ENCODE results near the gene CD2. TPM values are rescaled to one million over a fixed set of nuclear protein-coding genes. Genes with fewer than 3 reads are reported as not detected.

CD2 gene
- total RNA-seq, 1 experiment from 2014 or later: 0.10 TPM

DNA sequence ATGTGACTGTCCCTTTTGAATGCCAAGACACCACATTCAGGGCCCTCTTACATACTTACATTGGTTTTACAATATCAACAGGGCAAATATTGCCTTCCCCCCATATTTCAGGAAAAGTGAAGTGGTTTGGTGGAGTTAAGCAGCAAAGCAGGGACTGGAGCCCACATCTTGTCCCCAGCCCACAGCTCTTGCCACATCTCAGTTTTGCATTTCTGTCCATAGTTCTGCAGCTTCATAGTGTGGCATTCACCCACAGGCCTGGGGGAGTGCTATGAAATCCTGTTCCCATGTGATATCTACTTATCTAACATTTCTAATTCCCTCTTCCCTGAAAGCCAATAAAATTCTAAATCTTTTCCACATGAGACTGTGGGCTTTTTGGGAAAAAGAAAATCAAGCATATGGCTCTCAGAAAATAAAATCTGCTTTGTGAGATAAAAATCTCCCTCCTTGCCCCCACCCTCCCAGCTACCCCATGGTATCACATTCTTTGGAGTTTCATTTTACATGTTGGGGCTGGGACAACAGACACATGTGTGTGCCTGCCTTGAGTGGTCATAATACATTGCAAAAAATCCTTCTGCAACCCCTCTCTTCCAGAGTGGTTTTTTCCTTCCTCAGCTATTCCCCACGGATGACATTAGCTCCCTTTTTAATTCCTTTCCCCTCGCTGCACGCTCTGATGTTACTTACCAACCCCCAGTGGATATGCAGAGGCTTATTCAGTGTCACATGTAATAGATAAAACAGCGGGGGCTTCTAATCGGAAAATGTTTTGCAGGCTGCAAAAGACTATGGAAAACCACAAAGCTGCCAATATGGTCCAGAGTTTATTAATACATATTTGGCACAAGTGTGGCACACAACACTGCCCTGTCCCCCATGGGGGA, 20.5 kb upstream of the CD2 start:
- intact Hi-C loops (cut with micrococcal nuclease; ENCODE audit: unreplicated experiment): loop anchor here (5.0 kb wide), 1 partner anchor 324 kb away; no protein-coding TSS in a partner anchor
- BruUV-seq (replicated peaks): no TSS peak
- ChIA-PET POLR2A (no interaction called here), CTCF (no interaction called here)
- no peak for DNase-seq (ENCODE audit: low read depth, low spot score)
- TF ChIP-seq SIN3A (IDR thresholded peaks at IDR 0.05; ENCODE audit: borderline replicate concordance, insufficient read depth, low read depth, low read length) (no peak), TCF7L2 (IDR thresholded peaks at IDR 0.05; ENCODE audit: low read depth, low read length) (no peak), POLR2AphosphoS5 (IDR thresholded peaks at IDR 0.05; ENCODE audit: low read depth, low read length) (no peak)
- TF ChIP-seq, protein P1, sequence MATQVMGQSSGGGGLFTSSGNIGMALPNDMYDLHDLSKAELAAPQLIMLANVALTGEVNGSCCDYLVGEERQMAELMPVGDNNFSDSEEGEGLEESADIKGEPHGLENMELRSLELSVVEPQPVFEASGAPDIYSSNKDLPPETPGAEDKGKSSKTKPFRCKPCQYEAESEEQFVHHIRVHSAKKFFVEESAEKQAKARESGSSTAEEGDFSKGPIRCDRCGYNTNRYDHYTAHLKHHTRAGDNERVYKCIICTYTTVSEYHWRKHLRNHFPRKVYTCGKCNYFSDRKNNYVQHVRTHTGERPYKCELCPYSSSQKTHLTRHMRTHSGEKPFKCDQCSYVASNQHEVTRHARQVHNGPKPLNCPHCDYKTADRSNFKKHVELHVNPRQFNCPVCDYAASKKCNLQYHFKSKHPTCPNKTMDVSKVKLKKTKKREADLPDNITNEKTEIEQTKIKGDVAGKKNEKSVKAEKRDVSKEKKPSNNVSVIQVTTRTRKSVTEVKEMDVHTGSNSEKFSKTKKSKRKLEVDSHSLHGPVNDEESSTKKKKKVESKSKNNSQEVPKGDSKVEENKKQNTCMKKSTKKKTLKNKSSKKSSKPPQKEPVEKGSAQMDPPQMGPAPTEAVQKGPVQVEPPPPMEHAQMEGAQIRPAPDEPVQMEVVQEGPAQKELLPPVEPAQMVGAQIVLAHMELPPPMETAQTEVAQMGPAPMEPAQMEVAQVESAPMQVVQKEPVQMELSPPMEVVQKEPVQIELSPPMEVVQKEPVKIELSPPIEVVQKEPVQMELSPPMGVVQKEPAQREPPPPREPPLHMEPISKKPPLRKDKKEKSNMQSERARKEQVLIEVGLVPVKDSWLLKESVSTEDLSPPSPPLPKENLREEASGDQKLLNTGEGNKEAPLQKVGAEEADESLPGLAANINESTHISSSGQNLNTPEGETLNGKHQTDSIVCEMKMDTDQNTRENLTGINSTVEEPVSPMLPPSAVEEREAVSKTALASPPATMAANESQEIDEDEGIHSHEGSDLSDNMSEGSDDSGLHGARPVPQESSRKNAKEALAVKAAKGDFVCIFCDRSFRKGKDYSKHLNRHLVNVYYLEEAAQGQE (IDR thresholded peaks at IDR 0.05; ENCODE audit: insufficient read depth in 1 of 2, low read depth in 2 of 2, low read length in 1 of 2): no peak
- TF ChIP-seq, protein P2, sequence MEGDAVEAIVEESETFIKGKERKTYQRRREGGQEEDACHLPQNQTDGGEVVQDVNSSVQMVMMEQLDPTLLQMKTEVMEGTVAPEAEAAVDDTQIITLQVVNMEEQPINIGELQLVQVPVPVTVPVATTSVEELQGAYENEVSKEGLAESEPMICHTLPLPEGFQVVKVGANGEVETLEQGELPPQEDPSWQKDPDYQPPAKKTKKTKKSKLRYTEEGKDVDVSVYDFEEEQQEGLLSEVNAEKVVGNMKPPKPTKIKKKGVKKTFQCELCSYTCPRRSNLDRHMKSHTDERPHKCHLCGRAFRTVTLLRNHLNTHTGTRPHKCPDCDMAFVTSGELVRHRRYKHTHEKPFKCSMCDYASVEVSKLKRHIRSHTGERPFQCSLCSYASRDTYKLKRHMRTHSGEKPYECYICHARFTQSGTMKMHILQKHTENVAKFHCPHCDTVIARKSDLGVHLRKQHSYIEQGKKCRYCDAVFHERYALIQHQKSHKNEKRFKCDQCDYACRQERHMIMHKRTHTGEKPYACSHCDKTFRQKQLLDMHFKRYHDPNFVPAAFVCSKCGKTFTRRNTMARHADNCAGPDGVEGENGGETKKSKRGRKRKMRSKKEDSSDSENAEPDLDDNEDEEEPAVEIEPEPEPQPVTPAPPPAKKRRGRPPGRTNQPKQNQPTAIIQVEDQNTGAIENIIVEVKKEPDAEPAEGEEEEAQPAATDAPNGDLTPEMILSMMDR (IDR thresholded peaks at IDR 0.05): no peak
- Histone ChIP-seq H3K36me3 (ENCODE audit: control insufficient read depth, insufficient read depth, low read length) (no peaks in the 10 kb centered on the region), H3K27me3 (ENCODE audit: control insufficient read depth, insufficient read depth, low read length) (no peaks in the 10 kb centered on the region; the same call in 1 of the 2 replicates), H3K4me3 (ENCODE audit: low read depth in 2 of 2, low read length in 2 of 2) (no peak overlapping the region), H3K27ac (ENCODE audit: low read length) (no peak overlapping the region), H3K4me1 (ENCODE audit: control insufficient read depth, insufficient read depth, low read length) (no peaks in the 10 kb centered on the region), H3K9me3 (ENCODE audit: control insufficient read depth, insufficient read depth, low read depth, low read length) (no peaks in the 10 kb centered on the region)
- ATAC-seq: no peak
- in situ Hi-C loops (cut with HindIII; ENCODE audit: low pct_unique_long_range_greater_than_20kb, low sequenced_read_pairs): no loop called here

DNA sequence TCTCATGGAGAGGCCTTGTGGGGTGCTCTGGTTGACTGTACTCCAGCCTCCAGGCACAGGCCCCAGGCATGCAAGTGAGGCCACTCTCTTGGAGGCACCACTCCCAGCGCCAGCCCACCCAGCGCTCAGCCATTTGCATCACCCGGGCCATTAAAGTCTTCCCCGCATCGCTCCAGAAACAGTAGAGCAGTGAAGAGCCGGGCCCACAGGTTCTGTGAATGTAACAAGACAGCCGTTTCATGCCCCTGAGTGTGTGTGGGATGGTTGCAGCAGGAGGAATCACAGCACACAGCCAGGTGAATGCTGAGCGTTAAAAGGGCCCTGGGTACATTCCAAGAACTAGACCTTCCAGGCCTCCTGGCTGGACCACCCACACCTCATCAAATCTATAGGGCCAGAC, 19.0 kb upstream of the CD2 start:
- Histone ChIP-seq H3K4me1 (ENCODE audit: control insufficient read depth, insufficient read depth, low read length) (no peaks in the 10 kb centered on the region), H3K4me3 (ENCODE audit: low read depth in 2 of 2, low read length in 2 of 2) (no peak overlapping the region), H3K27me3 (ENCODE audit: control insufficient read depth, insufficient read depth, low read length) (no peaks in the 10 kb centered on the region; the same call in 1 of the 2 replicates), H3K9me3 (ENCODE audit: control insufficient read depth, insufficient read depth, low read depth, low read length) (no peaks in the 10 kb centered on the region), H3K27ac (ENCODE audit: low read length) (no peak overlapping the region), H3K36me3 (ENCODE audit: control insufficient read depth, insufficient read depth, low read length) (no peaks in the 10 kb centered on the region)
- DNase-seq (ENCODE audit: low read depth, low spot score) (no peak), ATAC-seq (no peak)
- TF ChIP-seq SIN3A (IDR thresholded peaks at IDR 0.05; ENCODE audit: borderline replicate concordance, insufficient read depth, low read depth, low read length): no peak
- TF ChIP-seq, protein P1 (IDR thresholded peaks at IDR 0.05; ENCODE audit: insufficient read depth in 1 of 2, low read depth in 2 of 2, low read length in 1 of 2): no peak
- TF ChIP-seq, protein P2 (IDR thresholded peaks at IDR 0.05): no peak
- TF ChIP-seq TCF7L2 (IDR thresholded peaks at IDR 0.05; ENCODE audit: low read depth, low read length): no peak
- no peak for TF ChIP-seq POLR2AphosphoS5 (IDR thresholded peaks at IDR 0.05; ENCODE audit: low read depth, low read length)
- CTCF ChIA-PET: no interaction called here
- in situ Hi-C loops (cut with HindIII; ENCODE audit: low pct_unique_long_range_greater_than_20kb, low sequenced_read_pairs): no loop called here
- intact Hi-C loops (cut with micrococcal nuclease; ENCODE audit: unreplicated experiment): no loop called here
- POLR2A ChIA-PET: no interaction called here
- BruUV-seq (replicated peaks): no TSS peak

Measured in Panc1 (cell line).